Lower leg skin (tissue), 4 donors: ENCODE measurements around the gene TMEM14C. TPM values are rescaled to one million over a fixed set of nuclear protein-coding genes. Genes with fewer than 3 reads are reported as not detected.

ENCODE experiments used
- DNase-seq, 2 donors: peaks; one replicate each; pipeline ENCODE4 v3.0.0-alpha.2; 2019; ENCODE audit warnings: low spot score in 2 of 2
- H3K4me3 ChIP-seq: fragments of 200-600 bp; sonication (generic); 2 replicates; pipeline ENCODE4 v1.5.1; 2017; ENCODE audit warnings: mild to moderate bottlenecking, low read depth; ENCODE audit not compliant: poor library complexity, severe bottlenecking
- CTCF ChIP-seq, 3 donors: fragments of 450-650 bp; IDR thresholded peaks; one replicate each; pipeline ENCODE4 v1.5.1; 2016; ENCODE audit warnings: antibody characterized with exemption in 3 of 3, mild to moderate bottlenecking in 3 of 3, moderate library complexity in 2 of 3
- POLR2A ChIP-seq, 2 donors: fragments of 450-650 bp; IDR thresholded peaks; one replicate each; pipeline ENCODE4 v1.6.1; 2016 to 2017; ENCODE audit warnings: antibody characterized with exemption in 2 of 2, mild to moderate bottlenecking in 1 of 2, moderate library complexity in 1 of 2
- WGBS, 2 donors: methylation state at CpG; one replicate each; pipeline ENCODE4 v1.1.5; 2018; 5-methylcytosine and 5-hydroxymethylcytosine counted together
- intact Hi-C: fragments of 100-400 bp; cut with DNase I; formaldehyde crosslinking; loops from one replicate; pipeline ENCODE4 v1.15.0; 2023; ENCODE audit warnings: low total_unique reads
- total RNA-seq, 4 donors: library from RNA; depleted of rRNA; stranded (reverse); fragments of >200 nt; gene quantifications; one replicate each; pipeline ENCODE4 v1.1.0, GENCODE V29; 2016

Gene TMEM14C
- total RNA-seq, 4 donors from 2014 or later: 69.5 to 99.6 (median 85.0) TPM

- no peak for TF ChIP-seq CTCF (IDR thresholded peaks at IDR 0.05)
- TF ChIP-seq POLR2A (IDR thresholded peaks at IDR 0.05): no peak
- DNase-seq: no peak
- no peak overlapping the region for H3K4me3 ChIP-seq
- 72 to 73% methylated on average over 5 of the region's 5 CpGs for WGBS, 2 donors
- intact Hi-C loops: no loop called here
Measured at GRCh38 chr6:10684618-10685017, 38.3 kb upstream of the TMEM14C start.

GRCh38 chr6:10685092-10685915 is 37.6 kb upstream of the TMEM14C start:
- TF ChIP-seq POLR2A (IDR thresholded peaks at IDR 0.05): no peak
- no peak for TF ChIP-seq CTCF (IDR thresholded peaks at IDR 0.05)
- DNase-seq: no peak
- H3K4me3 ChIP-seq: no peak overlapping the region
- intact Hi-C loops: no loop called here
- WGBS, 2 donors: 76 to 79% methylated on average over 3 of the region's 3 CpGs

- TF ChIP-seq CTCF (IDR thresholded peaks at IDR 0.05) (no peak), POLR2A (IDR thresholded peaks at IDR 0.05) (no peak)
- H3K4me3 ChIP-seq: no peak overlapping the region
- intact Hi-C loops: no loop called here
- WGBS, 2 donors: 86% methylated on average over 8 of the region's 8 CpGs
- no peak for DNase-seq
Measured at GRCh38 chr6:10686901-10687300, 36.0 kb upstream of the TMEM14C start.

- no peak overlapping the region for H3K4me3 ChIP-seq
- TF ChIP-seq CTCF (IDR thresholded peaks at IDR 0.05) (no peak), POLR2A (IDR thresholded peaks at IDR 0.05) (no peak)
- intact Hi-C loops: no loop called here
- WGBS, 2 donors: 46% methylated on average over 6 of the region's 6 CpGs
- no peak for DNase-seq
Measured at GRCh38 chr6:10687582-10687981, 35.3 kb upstream of the TMEM14C start.

GRCh38 chr6:10690651-10691445 is 32.0 kb upstream of the TMEM14C start:
- no peak for DNase-seq
- intact Hi-C loops: no loop called here
- H3K4me3 ChIP-seq: no peak overlapping the region
- TF ChIP-seq CTCF (IDR thresholded peaks at IDR 0.05) (no peak), POLR2A (IDR thresholded peaks at IDR 0.05) (no peak)
- 73 to 78% methylated on average over 15 of the region's 15 CpGs for WGBS, 2 donors
